ENCODE data around the gene KCP.
"Not testable (repeated sequence)": the region's sequence is repeated elsewhere in the genome, so short reads cannot be mapped to it uniquely, and the experiment has no call there.

Gene KCP

GRCh38 chr7:128945668-128946366 is 35.3 kb upstream of the KCP start:
- Histone ChIP-seq H3K27me3 (ENCODE audit: control insufficient read depth, insufficient read depth, low read length) (no peaks in the 10 kb centered on the region), H3K4me1 (ENCODE audit: control insufficient read depth, low read depth, low read length) (no peaks in the 10 kb centered on the region), H3K4me3 (ENCODE audit: low read length) (no peak overlapping the region), H3K9me3 (ENCODE audit: control insufficient read depth, low read depth, low read length) (no peaks in the 10 kb centered on the region), H3K36me3 (ENCODE audit: control insufficient read depth, low read depth, low read length) (no peaks in the 10 kb centered on the region), H3K9ac (ENCODE audit: low read length) (no peak overlapping the region), H3K27ac (ENCODE audit: low read length) (no peak overlapping the region)

GRCh38 chr7:128944487-128945236 is 34.2 kb upstream of the KCP start:
- Histone ChIP-seq H3K9me3 (ENCODE audit: control insufficient read depth, low read depth, low read length) (no peaks in the 10 kb centered on the region), H3K36me3 (ENCODE audit: control insufficient read depth, low read depth, low read length) (no peaks in the 10 kb centered on the region), H3K9ac (ENCODE audit: low read length) (no peak overlapping the region), H3K4me3 (ENCODE audit: low read length) (no peak overlapping the region), H3K27me3 (ENCODE audit: control insufficient read depth, insufficient read depth, low read length) (peaks cover 3% of the 10 kb centered on the region), H3K4me1 (ENCODE audit: control insufficient read depth, low read depth, low read length) (no peaks in the 10 kb centered on the region), H3K27ac (ENCODE audit: low read length) (no peak overlapping the region)

- H3K36me3 ChIP-seq (ENCODE audit: control insufficient read depth, low read depth, low read length); H3K4me1 ChIP-seq (ENCODE audit: control insufficient read depth, low read depth, low read length); H3K9me3 ChIP-seq (ENCODE audit: control insufficient read depth, low read depth, low read length); H3K27ac ChIP-seq (ENCODE audit: low read length); H3K9ac ChIP-seq (ENCODE audit: low read length); H3K4me3 ChIP-seq (ENCODE audit: low read length): not testable (repeated sequence)
- H3K27me3 ChIP-seq (ENCODE audit: control insufficient read depth, insufficient read depth, low read length): peaks cover 16% of the 10 kb centered on the region
These were observed 32.7 kb upstream of the KCP start for GRCh38 chr7:128943251-128943650.

GRCh38 chr7:128941946-128942526 is 31.5 kb upstream of the KCP start:
- H3K27me3 ChIP-seq (ENCODE audit: control insufficient read depth, insufficient read depth, low read length): peaks cover 28% of the 10 kb centered on the region

GRCh38 chr7:128941323-128941890 is 30.9 kb upstream of the KCP start:
- no peak overlapping the region for H3K4me3 ChIP-seq (ENCODE audit: low read length)
- H3K27me3 ChIP-seq (ENCODE audit: control insufficient read depth, insufficient read depth, low read length): peaks cover 34% of the 10 kb centered on the region
- H3K4me1 ChIP-seq (ENCODE audit: control insufficient read depth, low read depth, low read length): no peaks in the 10 kb centered on the region
- no peak overlapping the region for H3K27ac ChIP-seq (ENCODE audit: low read length)
- no peaks in the 10 kb centered on the region for H3K9me3 ChIP-seq (ENCODE audit: control insufficient read depth, low read depth, low read length)
- H3K9ac ChIP-seq (ENCODE audit: low read length): no peak overlapping the region
- H3K36me3 ChIP-seq (ENCODE audit: control insufficient read depth, low read depth, low read length): no peaks in the 10 kb centered on the region

More at GRCh38 chr7:128941946-128942526, 31.5 kb upstream of the KCP start:
- H3K9me3 ChIP-seq (ENCODE audit: control insufficient read depth, low read depth, low read length): no peaks in the 10 kb centered on the region
- no peaks in the 10 kb centered on the region for H3K4me1 ChIP-seq (ENCODE audit: control insufficient read depth, low read depth, low read length)
- H3K4me3 ChIP-seq (ENCODE audit: low read length): no peak overlapping the region
- H3K27ac ChIP-seq (ENCODE audit: low read length): no peak overlapping the region
- H3K9ac ChIP-seq (ENCODE audit: low read length): no peak overlapping the region
- no peaks in the 10 kb centered on the region for H3K36me3 ChIP-seq (ENCODE audit: control insufficient read depth, low read depth, low read length)

- Histone ChIP-seq H3K27ac (ENCODE audit: low read length) (no peak overlapping the region), H3K9ac (ENCODE audit: low read length) (no peak overlapping the region), H3K9me3 (ENCODE audit: control insufficient read depth, low read depth, low read length) (no peaks in the 10 kb centered on the region), H3K27me3 (ENCODE audit: control insufficient read depth, insufficient read depth, low read length) (peaks cover 38% of the 10 kb centered on the region), H3K36me3 (ENCODE audit: control insufficient read depth, low read depth, low read length) (no peaks in the 10 kb centered on the region), H3K4me3 (ENCODE audit: low read length) (no peak overlapping the region), H3K4me1 (ENCODE audit: control insufficient read depth, low read depth, low read length) (no peaks in the 10 kb centered on the region)
These were observed 30.2 kb upstream of the KCP start for GRCh38 chr7:128940494-128941322.

GRCh38 chr7:128939861-128940410 is 29.4 kb upstream of the KCP start:
- no peak overlapping the region for H3K4me3 ChIP-seq (ENCODE audit: low read length)
- H3K9me3 ChIP-seq (ENCODE audit: control insufficient read depth, low read depth, low read length): no peaks in the 10 kb centered on the region
- H3K27me3 ChIP-seq (ENCODE audit: control insufficient read depth, insufficient read depth, low read length): peaks cover 42% of the 10 kb centered on the region
- no peak overlapping the region for H3K27ac ChIP-seq (ENCODE audit: low read length)
- no peak overlapping the region for H3K9ac ChIP-seq (ENCODE audit: low read length)
- H3K4me1 ChIP-seq (ENCODE audit: control insufficient read depth, low read depth, low read length): no peaks in the 10 kb centered on the region
- no peaks in the 10 kb centered on the region for H3K36me3 ChIP-seq (ENCODE audit: control insufficient read depth, low read depth, low read length)

GRCh38 chr7:128939075-128939860 is 28.8 kb upstream of the KCP start:
- no peak overlapping the region for H3K27ac ChIP-seq (ENCODE audit: low read length)
- H3K4me3 ChIP-seq (ENCODE audit: low read length): no peak overlapping the region
- no peaks in the 10 kb centered on the region for H3K9me3 ChIP-seq (ENCODE audit: control insufficient read depth, low read depth, low read length)
- H3K36me3 ChIP-seq (ENCODE audit: control insufficient read depth, low read depth, low read length): no peaks in the 10 kb centered on the region
- no peaks in the 10 kb centered on the region for H3K4me1 ChIP-seq (ENCODE audit: control insufficient read depth, low read depth, low read length)
- no peak overlapping the region for H3K9ac ChIP-seq (ENCODE audit: low read length)
- H3K27me3 ChIP-seq (ENCODE audit: control insufficient read depth, insufficient read depth, low read length): peaks cover 42% of the 10 kb centered on the region

- no peaks in the 10 kb centered on the region for H3K36me3 ChIP-seq (ENCODE audit: control insufficient read depth, low read depth, low read length)
- no peaks in the 10 kb centered on the region for H3K4me1 ChIP-seq (ENCODE audit: control insufficient read depth, low read depth, low read length)
- no peak overlapping the region for H3K27ac ChIP-seq (ENCODE audit: low read length)
- no peaks in the 10 kb centered on the region for H3K9me3 ChIP-seq (ENCODE audit: control insufficient read depth, low read depth, low read length)
- H3K27me3 ChIP-seq (ENCODE audit: control insufficient read depth, insufficient read depth, low read length): peaks cover 42% of the 10 kb centered on the region
- H3K4me3 ChIP-seq (ENCODE audit: low read length): peak overlapping the region; percentile 58
- H3K9ac ChIP-seq (ENCODE audit: low read length): no peak overlapping the region
These were observed 28.1 kb upstream of the KCP start for GRCh38 chr7:128938544-128939074.
